WI38 (cell line): ENCODE results near the gene HECTD1.
"Not testable (repeated sequence)": the region's sequence is repeated elsewhere in the genome, so short reads cannot be mapped to it uniquely, and the experiment has no call there.

Source experiments
- H3K4me3 ChIP-seq: 2 replicates; pipeline ENCODE4 v1.5.1; 2011; ENCODE audit warnings: low read depth, mild to moderate bottlenecking, control low read depth, low read length
- TF ChIP-seq, protein P1 (sequence below): IDR thresholded peaks from 2 replicates; pipeline ENCODE4 v1.5.1; 2012; ENCODE audit warnings: low read depth, mild to moderate bottlenecking, control low read depth, low read length

The HECTD1 gene

DNA sequence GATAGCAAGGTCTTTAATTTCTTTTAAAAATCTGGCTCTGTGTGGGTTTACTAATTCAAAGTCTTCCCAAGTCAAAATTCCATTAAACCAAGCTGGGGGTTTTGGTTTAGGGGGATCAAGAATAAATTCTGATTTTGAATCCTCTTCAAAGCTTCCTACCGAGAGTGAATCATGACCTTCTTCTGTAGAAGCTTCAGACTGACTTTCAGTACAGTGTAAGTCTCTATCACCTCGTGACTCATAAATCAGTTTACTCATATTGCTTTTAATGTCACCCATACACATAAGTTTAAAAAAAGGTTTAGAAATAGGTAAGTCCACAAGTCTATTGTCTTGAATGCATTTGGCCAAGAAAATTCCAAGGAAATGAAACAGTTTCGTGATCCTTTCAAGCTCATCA lies 100.8 kb downstream of the HECTD1 start:
- TF ChIP-seq, protein P1, sequence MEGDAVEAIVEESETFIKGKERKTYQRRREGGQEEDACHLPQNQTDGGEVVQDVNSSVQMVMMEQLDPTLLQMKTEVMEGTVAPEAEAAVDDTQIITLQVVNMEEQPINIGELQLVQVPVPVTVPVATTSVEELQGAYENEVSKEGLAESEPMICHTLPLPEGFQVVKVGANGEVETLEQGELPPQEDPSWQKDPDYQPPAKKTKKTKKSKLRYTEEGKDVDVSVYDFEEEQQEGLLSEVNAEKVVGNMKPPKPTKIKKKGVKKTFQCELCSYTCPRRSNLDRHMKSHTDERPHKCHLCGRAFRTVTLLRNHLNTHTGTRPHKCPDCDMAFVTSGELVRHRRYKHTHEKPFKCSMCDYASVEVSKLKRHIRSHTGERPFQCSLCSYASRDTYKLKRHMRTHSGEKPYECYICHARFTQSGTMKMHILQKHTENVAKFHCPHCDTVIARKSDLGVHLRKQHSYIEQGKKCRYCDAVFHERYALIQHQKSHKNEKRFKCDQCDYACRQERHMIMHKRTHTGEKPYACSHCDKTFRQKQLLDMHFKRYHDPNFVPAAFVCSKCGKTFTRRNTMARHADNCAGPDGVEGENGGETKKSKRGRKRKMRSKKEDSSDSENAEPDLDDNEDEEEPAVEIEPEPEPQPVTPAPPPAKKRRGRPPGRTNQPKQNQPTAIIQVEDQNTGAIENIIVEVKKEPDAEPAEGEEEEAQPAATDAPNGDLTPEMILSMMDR, result no peak
- H3K4me3 ChIP-seq, result no peak overlapping the region

DNA sequence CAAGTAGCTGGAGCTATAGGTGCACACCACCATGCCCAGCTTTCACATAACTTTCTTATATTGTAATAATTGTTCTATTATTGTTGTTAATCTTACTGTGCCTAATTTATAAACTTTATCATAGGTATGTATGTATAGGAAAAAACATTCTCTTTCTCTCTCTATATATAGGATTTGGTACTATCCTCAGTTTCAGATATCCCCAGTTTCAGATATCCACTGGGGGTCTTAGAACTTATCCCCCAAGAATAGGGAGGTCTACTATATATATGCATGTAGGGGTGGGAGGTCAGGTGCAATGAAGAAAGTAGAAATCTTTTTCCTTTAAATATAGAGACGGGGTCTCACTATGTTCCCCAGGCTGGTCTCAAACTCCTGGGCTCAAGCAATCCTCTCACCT lies 110.5 kb downstream of the HECTD1 start:
- TF ChIP-seq, protein P1, result no peak

DNA sequence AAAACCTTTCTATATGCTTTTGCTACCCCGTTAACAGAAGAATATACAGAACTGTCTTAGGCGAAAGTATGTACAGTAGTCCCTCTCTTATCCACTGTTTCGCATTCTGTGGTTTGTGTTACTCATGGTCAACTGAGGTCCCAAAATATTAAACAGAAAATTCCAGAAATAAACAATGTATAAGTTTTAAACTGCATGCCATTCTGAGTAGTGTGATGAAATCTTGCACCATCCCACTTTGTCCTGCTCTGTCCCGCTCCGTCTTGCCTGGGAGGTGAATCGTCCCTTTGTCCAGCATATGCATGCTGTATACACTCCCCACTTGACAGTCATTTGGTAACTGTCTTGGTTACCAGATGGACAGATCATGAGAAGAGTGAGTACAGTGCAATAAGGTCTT lies 111.3 kb downstream of the HECTD1 start:
- H3K4me3 ChIP-seq, result no peak overlapping the region
- TF ChIP-seq, protein P1, result no peak

More for the DNA sequence above, 110.5 kb downstream of the HECTD1 start:
- no peak overlapping the region for H3K4me3 ChIP-seq

DNA sequence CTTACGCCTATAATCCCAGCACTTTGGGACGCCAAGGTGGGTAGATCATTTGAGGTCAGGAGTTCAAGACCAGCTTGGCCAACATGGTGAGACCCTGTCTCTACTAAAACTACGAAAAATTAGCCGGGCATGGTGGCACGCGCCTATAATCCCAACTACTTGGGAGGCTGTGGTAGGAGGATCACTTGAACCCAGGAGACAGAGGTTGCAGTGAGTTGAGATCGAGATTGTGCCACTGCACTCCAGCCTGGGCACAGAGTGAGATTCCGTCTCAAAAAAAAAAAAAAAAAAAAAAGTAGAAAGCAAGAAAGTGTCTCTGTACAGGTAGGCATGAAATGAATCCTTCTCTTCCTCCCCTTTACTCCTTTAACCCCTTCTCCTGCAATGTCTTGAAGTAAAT lies 111.8 kb downstream of the HECTD1 start:
- not testable (repeated sequence) for H3K4me3 ChIP-seq

DNA sequence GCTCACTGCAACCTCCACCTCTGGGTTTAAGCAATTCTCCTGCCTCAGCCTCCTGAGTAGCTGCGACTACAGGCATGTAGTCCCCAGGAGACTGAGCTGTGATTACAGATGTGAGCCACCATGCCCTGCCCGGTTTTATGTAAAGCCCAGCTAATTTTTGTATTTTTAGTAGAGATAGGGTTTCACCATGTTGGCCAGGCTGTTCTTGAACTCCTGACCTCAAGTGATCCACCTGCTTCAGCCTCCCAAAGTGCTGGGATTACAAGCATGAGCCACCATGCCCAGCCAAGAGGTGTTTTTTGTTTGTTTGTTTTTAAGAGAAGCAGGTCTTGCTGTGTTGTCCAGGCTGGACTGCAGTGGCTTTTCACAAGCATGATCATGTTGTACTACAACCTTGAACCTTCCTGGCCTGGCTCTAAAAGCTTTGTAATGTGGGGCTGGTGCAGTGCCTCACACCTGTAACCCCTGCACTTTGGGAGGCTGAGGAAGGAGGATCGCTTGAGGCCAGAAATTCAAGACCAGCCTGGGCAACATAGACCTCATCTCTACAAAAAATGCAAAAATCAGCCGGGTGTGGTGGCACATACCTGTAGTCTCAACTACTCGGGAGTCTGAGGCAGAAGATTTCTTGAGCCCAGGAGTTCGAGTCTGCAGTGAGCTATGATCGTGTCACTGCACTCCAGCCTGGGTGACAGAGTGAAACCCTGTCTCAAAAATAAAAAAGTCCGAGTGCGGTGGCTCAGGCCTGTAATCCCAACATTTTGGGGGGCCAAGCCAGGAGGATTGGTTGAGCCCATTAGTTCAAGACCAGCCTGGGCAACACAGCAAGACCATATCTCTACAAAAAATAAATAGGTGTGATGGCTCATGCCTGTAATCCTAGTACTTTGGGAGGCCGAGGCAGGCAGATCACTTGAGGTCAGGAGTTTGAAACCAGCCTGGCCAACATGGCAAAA lies 113.4 kb downstream of the HECTD1 start:
- not testable (repeated sequence) for H3K4me3 ChIP-seq

DNA sequence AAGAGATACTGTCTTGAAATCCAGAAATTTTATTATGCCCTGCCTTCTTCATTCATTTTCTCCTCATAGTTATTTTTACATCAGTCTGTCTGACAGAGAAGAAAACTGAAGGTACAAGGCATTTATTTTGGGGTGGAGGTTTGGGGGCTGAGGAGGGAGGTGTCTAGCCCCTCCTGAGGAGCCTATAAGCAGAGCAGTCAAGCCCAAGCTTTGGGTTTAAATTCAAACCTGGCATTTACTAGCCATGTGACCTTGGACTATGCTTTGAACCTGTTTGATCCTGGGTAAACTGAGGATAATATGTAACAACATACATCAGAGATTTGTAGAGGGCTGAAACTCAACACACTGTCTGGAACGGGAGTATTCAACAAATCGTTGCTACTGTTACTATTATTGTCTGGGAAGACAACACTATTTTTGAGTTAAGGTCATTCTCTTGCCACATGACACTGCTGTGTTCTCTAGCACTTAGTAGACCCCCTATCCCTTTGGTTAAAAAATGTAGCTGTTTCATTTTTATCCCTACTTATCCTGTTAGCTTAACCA lies 115.4 kb downstream of the HECTD1 start:
- no peak overlapping the region for H3K4me3 ChIP-seq
- TF ChIP-seq, protein P1, result no peak

DNA sequence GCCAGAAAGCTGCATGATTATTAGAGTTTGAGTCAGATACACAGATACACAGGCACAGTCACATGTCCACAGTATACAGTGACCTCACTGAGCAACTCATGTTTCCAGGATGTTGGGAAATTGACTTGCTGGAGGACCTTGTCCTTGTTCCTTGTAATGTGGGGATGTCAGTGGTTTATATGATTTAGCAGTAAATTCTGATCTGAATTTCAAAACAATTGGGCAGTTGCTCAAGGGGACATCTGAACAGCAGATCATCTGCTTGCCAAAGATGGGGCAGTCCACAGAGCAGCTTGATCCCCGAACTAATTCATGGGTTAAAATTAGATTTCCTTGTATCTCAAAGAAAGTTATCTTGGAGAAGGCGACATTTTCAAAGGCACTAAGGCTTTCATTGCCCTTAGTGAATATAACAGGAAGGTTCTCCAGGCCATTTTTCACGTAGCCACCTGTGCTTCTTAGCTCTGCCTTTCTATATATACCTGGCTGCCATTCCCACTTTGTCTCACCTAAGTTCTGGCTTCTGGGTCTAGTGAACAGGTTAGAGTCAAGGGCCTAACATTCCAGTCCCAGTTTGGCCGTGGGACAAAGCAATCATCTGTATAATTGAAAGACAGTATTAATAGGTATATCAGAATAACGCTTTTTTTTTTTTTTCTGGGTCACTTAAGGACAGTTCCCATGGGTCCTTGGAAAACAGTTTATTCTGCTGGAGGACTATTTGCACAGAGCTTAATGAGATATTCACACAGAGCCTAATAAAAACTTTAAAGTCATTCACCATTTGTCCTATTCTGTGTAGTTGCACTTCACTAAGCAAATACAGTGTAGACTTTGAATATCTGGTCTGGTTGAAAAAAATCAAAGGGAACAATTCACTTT lies 116.5 kb downstream of the HECTD1 start:
- no peak overlapping the region for H3K4me3 ChIP-seq
- TF ChIP-seq, protein P1, result no peak

DNA sequence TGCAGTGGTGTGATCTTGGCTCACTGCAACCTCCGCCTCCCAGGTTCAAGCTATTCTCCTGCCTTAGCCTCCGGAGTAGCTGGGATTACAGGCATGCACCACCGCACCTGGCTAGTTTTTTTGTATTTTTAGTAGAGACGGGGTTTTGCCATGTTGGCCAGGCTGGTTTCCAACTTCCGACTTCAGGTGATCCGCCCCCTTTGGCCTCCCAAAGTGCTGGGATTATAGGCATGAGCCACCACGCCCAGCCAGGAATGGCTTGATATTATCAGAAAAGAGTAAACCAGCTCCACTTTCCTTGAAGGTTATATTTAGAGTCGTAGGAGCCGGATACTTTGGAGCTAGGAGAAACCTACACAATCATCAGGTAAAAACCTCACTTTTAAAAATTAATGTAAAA lies 121.1 kb downstream of the HECTD1 start:
- not testable (repeated sequence) for H3K4me3 ChIP-seq
